NCI-H1694 (cell line): ENCODE data around the gene TRUB2.
"Not testable (repeated sequence)": the region's sequence is repeated elsewhere in the genome, so short reads cannot be mapped to it uniquely, and the experiment has no call there.

Source experiments
- DNase-seq: peaks from one replicate; lab custom pipeline; 2025; lab: John Stamatoyannopoulos, UW

TRUB2 gene

DNA sequence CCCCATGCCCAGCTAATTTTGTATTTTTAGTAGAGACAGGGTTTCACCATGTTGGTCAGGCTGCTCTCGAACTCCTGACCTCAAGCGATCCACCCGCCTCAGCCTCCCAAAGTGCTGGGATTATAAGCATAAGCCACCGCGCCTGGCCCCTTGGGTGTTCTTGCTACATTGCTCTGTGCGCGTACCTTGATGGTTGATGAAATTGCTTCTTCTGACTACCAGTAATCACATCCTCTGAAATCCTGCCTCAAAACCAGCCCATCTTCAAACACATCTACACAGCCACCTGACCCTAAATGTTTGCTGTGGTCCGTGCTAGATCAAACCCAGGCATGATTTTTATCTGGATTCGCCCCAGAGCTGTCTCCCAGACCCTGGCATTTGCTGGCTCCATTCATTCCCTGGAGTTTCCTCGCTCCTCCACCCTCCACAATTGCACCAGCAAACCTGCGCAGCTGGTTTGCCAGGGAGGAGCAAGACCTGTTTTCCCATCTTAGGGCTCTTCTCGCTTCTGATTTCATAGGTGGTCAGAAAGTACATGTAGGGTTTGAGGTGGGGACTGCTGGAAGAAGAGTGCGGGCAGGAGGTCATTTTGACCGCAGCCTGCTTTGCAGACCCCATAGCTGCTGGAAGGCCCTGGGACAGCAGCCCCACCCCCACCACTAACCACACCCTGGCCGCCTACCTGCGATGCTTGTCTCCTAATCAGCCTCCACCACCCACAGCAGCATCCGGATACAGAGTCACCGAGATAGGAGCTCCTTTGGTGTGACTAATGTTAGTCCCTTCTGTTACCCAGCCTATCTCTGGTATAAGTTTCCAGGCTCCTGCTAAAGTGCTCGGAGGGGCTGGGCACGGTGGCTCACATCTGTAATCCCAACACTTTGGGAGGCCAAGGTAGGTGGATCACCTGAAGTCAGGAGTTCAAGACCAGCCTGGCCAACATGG, 23.4 kb downstream of the TRUB2 start:
- DNase-seq, result no peak

DNA sequence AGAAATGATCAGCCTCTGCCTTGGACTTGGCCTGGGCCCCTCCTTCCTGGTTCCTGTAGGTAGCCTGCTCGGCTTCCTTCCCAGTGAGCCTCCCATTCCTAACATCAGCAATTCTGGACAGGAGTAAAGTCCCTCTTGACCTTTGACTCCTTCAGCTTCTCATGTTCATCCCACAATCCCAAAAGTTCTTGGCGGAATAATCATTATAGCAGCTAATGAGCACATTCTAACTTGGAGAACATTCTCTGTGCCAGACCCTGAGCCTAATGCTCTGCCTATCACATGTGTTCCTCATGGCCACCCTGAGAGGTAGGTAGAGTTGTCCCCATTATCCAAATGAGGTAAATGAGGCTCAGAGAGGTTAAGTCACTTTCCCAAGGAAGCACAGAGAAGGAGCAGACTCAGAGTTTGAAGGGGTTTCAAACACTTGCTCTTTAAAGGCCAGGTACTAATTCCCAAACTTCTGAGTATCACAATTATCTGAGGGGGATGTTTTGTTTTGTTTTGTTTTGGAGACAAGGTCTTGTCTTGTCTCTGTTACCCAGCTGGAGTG, 24.9 kb downstream of the TRUB2 start:
- DNase-seq, result no peak

DNA sequence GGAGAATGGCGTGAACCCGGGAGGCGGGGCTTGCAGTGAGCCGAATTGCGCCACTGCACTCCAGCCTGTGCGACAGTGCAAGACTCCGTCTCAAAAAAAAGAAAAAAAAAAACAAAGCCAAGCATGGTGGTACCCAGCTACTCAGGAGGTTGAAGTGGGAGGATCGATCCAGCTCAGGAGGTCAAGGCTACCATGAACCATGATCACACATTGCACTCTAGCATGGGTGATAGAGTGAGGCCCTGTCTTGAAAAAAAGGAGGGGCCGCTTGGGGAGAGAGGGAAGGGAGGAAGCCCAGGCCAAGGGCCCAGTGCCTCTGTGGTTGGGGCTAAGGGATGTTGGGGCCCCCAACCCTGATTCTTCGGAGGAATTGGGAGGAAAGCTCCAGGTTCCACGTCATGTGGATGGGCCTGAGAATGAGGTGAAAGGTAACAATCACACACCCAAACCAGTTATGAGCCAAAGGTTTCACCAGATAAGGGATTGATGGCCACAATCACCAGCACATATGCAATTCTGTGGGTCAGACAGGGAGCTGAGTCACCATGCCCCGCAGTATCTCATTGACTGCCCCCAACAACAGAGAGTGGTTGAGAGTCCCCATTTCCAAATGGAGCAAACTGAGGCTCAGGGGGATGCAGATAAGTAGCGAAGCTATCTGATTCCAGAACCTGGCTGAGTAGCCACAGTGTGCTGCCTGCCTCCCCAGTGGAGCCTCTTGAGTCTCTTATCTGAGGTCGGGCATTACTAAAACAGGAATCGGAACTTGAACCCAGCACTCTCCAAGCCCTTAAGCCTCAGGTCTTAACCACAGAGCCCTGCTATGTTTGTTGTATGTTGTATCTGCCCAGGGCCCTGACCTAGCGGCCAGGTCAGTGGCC, 25.7 kb downstream of the TRUB2 start:
- DNase-seq, result no peak

DNA sequence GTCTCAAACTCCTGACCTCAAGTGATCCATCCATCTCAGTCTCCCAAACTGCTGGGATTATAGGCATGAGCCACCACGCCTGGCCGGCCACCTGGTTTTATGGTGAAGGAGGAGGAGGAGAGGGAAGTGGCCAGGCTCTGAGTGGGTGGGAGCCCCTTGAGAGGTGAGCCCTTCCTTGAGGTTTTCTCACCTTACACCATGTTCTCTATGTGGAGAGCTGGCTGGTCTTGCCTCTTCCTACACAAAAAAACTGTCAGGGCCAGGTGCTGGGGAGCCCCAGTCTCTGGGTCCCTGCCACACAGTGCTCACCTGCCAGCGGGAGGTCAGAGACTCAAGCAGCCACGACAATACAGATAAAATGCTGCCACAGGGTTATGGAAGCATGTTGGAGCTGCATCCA, 28.1 kb downstream of the TRUB2 start:
- no peak for DNase-seq

DNA sequence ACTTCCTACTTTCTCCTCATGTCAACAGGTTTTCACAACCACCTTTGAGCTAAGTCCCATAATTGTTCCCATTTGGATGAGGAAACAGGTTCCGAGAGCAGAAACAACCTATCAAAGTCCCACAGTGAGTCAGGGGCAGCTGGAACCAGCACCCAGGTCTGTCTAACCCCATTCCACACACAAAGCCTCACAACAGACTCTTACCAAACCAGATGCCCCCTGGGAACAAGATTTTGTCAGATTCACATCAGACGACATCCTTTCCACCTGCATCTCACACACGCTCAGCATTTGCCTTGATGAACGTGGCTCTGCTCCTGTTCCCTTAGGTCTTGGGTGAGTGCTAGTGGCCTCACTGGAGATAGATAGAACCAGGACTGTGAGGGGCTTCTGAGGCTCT, 29.2 kb downstream of the TRUB2 start:
- no peak for DNase-seq

DNA sequence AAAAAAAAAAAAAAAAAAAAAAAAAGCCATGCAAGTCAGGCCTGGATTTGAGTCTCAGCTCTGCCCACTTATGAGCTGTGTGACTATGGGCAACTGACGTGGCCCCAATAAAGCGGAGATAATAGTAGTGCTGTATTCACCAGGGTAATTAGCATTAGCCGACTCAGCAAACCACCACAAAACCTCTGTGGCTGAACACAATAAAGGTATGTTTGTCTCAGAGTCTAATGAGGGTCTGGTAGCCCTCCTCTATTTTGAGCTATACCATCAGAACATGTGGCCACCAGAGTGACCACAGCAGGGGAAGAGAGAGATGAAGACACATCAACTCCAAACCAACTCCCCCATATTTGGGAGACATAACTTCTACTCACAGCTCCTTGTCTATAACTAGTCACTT, 30.2 kb downstream of the TRUB2 start:
- no peak for DNase-seq

DNA sequence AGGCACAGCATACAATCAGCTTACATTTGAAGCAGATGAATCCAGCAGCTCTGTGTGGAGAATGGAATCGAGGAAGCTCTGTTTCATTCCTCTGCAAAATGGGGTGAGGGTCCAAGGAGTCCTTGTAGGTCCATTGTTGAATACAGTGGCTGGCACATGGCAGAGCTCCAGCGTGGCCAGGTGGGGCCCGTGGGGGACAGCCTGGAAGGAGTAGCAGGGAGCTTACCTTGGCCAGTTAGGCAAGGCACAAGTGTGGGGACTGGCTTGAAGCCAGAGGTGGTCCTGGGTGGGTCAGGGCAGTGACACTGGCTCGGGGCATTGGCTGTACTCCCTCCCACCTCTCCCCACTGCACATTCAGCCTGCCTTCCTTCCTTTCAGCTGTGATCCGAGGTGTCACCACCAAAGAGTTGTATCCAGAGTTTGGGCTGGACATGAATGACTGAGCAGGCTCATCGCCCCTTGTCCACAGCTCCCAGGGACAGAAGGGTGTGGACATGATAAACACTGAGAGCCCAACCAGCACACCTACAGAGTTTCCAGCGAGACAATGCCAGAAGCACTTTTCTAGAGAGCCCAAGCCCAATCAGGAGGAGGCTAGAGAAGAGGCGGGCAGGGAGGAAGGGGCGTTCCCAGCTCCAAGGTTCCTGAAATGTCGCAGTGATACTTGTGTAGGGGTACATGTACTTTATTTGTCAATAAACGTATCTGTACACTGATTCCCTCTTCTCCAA, 33.8 kb downstream of the TRUB2 start:
- no peak for DNase-seq

DNA sequence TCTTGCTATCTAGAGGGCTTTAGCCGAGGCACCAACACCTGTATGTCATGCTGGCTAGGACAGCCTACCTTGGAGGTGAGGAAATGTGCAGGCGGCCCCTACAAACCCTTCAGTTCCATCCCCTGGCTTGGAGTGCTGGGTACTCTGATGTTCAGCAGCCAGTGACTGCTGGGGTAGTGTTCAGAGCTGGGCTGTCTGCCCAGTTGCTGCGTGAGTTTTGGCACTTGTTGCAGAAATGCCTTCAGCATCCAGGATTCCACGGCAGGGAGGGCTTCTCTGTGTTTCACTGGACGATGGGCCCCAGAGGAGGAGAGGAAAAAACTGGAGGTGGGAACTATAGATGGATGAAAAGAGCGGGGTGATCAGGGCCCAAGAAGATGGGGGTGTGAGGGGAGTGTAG, 35.8 kb downstream of the TRUB2 start:
- DNase-seq, result no peak

DNA sequence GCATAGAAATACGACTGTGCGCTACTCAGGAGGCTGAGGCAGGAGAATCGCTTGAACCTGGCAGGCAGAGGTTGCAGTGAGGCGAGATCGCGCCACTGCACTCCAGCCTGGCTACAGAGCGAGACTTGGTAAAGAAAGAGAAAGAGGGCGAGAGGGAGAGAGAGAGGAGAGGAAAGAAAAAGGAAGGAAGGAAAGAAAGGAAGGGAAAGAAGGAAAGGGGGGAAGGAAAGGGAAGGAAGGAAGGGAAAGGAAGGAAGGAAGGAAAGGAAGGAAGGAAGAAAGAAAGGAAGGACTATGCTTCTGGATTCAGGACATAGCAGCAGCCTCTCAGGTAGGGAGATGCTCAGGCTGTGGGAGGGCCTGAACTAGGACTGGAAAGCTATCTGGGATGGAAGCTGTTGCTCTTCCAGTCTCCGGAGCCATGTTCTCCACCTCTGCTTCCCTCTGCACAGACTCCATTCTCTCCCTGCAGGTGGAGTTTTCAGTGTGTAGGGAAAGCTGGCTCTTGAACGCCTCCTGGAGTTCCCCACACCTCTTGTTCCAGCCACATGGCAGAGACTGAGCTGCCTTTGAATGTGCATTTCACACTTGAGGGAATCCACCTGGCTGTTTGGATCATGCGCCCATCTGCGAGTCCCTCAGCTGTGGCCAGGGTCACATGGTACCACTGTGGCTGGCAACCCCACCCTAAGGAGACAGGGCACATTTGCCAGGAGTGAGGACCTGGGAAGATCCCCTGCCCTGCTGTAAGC, 37.0 kb downstream of the TRUB2 start:
- no peak for DNase-seq

DNA sequence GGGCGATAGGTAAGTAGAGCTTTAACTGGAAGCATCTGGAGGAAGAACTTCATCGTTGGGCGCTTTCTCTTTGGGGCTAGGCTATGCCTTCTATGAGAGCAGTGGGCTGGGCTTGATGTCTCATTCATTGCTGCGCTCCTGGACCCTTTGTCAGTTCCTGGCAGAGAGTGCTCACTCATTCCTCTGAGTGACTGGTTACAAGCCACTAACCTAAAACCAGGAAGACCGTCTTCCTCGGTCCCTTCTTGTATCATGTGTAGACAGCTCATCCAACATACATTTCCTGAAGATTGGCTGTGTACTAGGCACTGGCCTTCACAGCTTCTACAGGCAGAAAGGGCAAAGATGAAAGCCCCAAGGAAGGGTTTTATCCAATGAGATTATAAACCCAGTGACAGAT, 39.7 kb downstream of the TRUB2 start:
- DNase-seq, result no peak

DNA sequence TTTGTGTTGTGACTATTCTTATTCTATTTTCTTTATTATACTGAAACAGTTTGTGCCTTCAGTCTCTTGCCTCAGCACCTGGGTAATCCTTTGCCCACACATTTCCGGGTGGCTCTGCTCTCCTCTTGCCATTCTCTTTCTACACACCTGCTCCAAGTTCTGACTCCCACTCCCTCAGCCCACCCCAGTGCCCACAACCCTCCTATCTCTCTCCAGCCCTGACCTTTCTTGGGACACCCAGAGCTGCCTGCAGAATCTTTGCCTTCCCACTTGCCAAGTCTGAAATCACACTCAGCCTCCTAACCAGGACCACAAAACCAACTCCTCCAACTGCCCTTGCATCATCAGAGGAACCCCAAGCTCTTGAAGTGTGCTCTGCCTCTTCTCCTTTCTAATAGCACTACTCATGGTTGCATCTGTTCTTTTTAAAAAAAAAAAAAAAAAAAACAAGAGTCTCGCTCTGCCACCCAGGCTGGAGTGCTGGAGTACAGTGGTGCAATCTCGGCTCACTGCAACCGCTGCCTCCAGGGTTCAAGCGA, 42.1 kb downstream of the TRUB2 start:
- no peak for DNase-seq

DNA sequence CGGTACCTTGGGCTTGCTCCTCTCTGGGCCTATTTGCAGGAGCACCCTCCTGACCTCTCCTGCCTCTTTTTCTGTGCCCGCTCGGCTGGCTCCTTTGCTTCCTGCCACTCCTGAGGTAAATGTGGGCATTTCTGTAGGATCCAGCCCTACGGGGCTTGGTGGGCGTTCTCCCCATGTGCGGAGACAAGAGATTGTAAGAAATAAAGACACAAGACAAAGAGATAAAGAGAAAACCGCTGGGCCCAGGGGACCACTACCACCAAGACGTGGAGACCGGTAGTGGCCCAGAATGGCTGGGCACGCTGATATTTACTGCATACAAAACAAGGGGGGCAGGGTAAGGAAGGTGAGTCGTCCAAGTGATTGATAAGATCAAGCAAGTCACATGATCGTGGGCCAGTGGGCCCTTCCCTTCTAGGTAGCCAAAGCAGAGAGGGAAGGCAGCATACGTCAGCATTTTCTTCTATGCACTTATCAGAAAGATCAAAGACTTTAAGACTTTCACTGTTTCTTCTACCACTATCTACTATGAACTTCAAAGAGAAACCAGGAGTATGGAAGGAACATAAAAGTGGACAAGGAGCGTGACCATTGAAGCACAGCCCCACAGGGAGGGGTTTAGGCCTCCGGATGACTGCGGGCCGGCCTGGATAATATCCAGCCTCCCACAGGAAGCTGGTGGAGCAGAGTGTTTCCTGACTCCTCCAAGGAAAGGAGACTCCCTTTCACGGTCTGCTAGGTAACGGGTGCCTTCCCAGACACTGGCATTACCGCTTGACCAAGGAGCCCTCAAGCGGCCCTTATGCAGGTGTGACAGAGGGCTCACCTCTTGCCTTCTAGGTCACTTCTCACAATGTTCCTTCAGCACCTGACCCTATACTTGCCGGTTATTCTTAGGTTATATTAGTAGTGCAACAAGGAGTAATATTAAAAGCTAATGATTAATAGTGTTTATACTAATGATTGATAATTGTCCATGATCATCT, 42.9 kb downstream of the TRUB2 start:
- not testable (repeated sequence) for DNase-seq

DNA sequence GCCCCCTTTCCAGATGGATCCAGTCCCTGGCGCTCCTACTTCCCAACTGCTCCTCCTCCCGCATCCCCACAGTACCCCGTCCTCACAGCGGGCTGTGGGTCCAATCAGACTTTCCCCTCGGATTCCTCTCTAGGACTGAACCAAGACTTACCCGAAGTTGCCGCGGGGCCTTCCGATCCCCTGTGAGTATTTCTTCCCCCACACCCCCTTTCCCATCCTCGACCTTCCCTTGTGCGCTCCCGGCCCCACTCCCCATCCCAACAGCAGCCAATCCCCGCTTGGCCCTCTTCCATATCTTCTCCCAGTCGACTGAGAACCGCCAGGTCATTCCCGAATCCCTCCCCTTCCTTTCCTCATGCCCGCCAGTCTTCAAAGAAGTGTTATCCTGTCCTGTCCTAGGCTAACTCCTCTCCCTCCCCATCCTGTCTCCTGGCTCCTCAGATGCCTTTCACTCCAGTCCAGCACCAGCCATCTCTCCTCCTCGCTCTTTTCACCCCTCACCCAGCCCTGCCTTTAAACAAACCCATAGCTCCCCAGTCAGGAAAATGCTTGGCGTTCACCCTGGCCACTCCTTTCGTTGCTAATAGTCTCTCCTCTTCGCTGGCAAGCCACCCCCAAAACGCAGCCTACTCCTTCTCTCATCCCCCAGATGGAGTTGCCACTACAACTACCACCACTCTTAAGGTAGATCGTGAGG, 45.5 kb downstream of the TRUB2 start:
- no peak for DNase-seq

DNA sequence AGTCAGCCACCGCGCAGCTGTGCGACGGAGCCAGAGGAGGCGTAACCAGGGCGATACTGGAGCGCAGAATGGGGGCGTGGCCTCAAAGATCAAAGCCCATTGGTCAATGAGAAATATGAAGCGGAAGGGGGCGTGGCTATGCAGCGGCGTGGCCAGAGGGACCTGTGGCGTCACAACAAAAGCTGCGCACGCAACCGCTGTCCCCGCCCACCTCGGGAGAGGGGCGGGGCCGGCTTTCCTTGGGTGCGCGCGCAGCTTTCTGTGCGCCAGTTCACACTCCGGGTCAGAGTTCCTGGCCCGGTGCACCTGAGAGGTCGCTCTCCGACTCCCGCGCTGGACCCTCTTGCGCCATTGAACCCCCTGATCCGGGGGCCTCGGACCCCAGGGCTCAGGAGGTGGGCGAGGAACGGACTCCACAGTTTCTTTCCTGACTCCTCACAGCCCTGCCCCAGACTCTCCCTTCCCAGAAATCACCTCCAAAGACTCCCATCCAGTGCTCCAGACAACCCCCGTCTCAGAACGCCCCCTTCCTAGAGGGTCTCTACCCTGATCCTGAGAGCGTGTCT, 46.2 kb downstream of the TRUB2 start, which contains the start of gene SWI5:
SWI5 (plus strand) TSS at position 269 of the 566 bp plus-strand sequence.
- DNase-seq, result peak; percentile 98

DNA sequence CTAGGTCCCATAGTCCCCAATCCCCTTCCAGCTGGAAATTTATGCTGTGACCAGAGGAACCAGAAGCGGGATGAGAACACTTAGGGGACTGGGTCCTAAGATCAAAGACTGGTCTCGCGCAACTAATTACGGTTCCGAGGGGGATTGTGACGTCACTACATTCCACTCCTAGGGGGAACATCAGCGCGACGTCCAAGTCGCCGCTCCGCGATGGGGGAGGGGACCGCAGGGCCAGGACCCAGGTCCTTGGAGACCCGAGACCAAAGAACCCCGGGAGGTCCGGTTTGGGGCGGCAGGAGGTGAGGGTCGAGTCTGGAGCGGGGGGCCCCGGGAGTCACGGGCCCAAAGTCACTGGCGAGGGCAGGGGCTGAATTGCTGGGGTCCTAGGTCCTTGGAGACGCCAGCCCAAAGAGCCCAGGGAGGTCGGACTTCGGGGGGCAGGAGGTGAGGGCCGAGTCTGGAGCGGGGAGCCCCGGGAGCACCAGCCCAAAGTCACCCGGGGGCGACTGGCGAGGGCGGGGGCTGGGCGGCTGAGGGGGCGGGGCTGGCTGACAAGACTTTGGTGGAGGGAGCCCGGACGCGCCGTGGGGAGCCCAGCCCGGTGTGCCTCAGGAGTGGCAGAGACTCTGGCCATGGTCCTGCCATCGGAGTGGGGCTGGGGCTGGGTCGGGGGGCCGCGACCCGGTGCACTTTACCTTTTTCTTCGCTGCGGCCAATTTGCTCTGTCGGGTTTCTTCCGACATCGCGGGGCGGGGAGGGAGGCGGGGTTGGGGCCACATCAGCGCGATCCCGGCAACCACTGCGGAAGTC, 46.8 kb downstream of the TRUB2 start, which contains the start of gene GOLGA2:
GOLGA2 (minus strand) TSS at position 810 of the 810 bp plus-strand sequence; CDS start at position 779, 31 bp downstream.
- DNase-seq, result no peak

DNA sequence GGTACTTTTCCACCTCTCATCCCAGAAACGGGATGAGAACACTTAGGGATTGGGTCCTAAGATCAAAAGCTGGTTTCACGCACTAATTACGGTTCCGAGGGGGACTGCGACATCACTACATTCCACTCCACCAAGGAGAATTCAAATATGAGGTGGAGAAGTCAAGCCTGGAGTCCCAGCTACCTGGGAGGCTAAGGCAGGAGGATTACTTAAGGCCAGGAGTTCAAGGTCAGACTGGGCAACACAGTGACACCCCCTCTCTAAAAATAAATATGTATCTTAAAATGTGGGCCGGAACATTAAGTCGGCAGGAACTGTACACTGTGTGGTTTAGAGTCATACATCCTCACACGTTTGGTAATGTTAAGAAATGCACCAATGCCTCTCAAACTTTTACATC, 48.0 kb downstream of the TRUB2 start:
- no peak for DNase-seq

DNA sequence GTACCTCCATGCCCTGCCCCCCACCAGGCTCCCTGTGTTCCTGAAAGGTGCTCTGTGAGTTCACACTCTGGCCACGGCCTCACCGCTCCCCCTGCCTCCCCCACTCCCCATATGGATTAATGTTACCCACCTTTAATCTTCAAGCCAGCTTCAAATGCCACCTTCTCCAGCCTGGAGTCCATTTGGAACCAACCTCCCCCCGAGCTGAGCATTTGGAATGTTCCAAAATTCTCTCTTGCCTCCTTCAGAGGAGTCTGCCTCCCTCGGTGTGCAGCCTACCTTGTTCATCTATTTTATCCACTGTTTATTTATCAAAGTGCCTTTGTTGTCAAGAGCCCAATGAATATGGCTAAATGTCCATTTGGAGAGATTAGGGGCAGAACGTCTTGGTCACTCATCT, 50.7 kb downstream of the TRUB2 start:
- DNase-seq, result no peak

DNA sequence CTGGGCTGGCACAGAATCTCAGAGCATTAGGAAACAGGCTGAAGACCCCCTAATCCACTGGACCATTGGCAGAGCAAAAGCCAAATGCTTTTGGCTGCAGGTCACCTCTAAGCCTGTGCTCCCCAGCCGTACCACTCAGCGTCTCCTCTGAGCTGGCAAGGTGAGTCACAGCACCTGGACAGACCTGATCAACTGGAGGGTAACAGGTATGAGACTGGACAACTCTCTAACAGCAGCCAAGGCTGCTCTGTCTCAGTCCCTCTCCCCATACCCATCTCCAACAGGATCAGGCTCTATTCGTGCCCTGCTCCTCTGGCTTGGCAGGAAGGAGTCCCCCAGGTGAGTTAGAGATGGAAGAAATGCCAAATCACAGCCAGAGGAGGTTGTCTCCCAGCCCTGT, 51.1 kb downstream of the TRUB2 start:
- no peak for DNase-seq
